ENCODE results near the gene DYNC2H1. TPM values are rescaled to one million over a fixed set of nuclear protein-coding genes. Genes with fewer than 3 reads are reported as not detected.
"Not testable (repeated sequence)": the region's sequence is repeated elsewhere in the genome, so short reads cannot be mapped to it uniquely, and the experiment has no call there.

The DYNC2H1 gene
- total RNA-seq, 1 donor from 2014 or later: 2.0 TPM

GRCh38 chr11:103141986-103142385 is 32.8 kb downstream of the DYNC2H1 start:
- not testable (repeated sequence) for DNase-seq (ENCODE audit: low read depth in 2 of 2)

- DNase-seq (ENCODE audit: low read depth in 2 of 2): peak in 1 of 2 donors; percentile 3
Measured at GRCh38 chr11:103147627-103148026, 38.4 kb downstream of the DYNC2H1 start.

- DNase-seq (ENCODE audit: low read depth in 2 of 2): no peak
Measured at GRCh38 chr11:103157542-103157941, 48.3 kb downstream of the DYNC2H1 start.

GRCh38 chr11:103164093-103164796 is 55.0 kb downstream of the DYNC2H1 start:
- DNase-seq (ENCODE audit: low read depth in 2 of 2): no peak

- DNase-seq (ENCODE audit: low read depth in 2 of 2): no peak
Measured at GRCh38 chr11:103167166-103167565, 57.9 kb downstream of the DYNC2H1 start.

GRCh38 chr11:103170865-103171264 is 61.6 kb downstream of the DYNC2H1 start:
- no peak for DNase-seq (ENCODE audit: low read depth in 2 of 2)

- no peak for DNase-seq (ENCODE audit: low read depth in 2 of 2)
Measured at GRCh38 chr11:103175461-103176129, 66.4 kb downstream of the DYNC2H1 start.

- DNase-seq (ENCODE audit: low read depth in 2 of 2): no peak
Measured at GRCh38 chr11:103183981-103184611, 74.9 kb downstream of the DYNC2H1 start.

- peak; percentile 55 to 58 for DNase-seq (ENCODE audit: low read depth in 2 of 2)
Measured at GRCh38 chr11:103202048-103202651, 92.9 kb downstream of the DYNC2H1 start.

- DNase-seq (ENCODE audit: low read depth in 2 of 2): no peak
Measured at GRCh38 chr11:103210543-103210942, 101.3 kb downstream of the DYNC2H1 start.

GRCh38 chr11:103215812-103216211 is 106.6 kb downstream of the DYNC2H1 start:
- DNase-seq (ENCODE audit: low read depth in 2 of 2): no peak

GRCh38 chr11:103220133-103220532 is 110.9 kb downstream of the DYNC2H1 start:
- DNase-seq (ENCODE audit: low read depth in 2 of 2): no peak

- peak in 1 of 2 donors; percentile 15 for DNase-seq (ENCODE audit: low read depth in 2 of 2)
Measured at GRCh38 chr11:103222806-103223205, 113.6 kb downstream of the DYNC2H1 start.

- no peak for DNase-seq (ENCODE audit: low read depth in 2 of 2)
Measured at GRCh38 chr11:103228807-103229206, 119.6 kb downstream of the DYNC2H1 start.

- no peak for DNase-seq (ENCODE audit: low read depth in 2 of 2)
Measured at GRCh38 chr11:103234974-103235373, 125.7 kb downstream of the DYNC2H1 start.

- no peak for DNase-seq (ENCODE audit: low read depth in 2 of 2)
Measured at GRCh38 chr11:103241574-103241973, 132.3 kb downstream of the DYNC2H1 start.

GRCh38 chr11:103254123-103254522 is 144.9 kb downstream of the DYNC2H1 start:
- no peak for DNase-seq (ENCODE audit: low read depth in 2 of 2)

- peak; percentile 38 to 60 for DNase-seq (ENCODE audit: low read depth in 2 of 2)
Measured at GRCh38 chr11:103257360-103257759, 148.1 kb downstream of the DYNC2H1 start.

GRCh38 chr11:103266167-103266831 is 157.1 kb downstream of the DYNC2H1 start:
- DNase-seq (ENCODE audit: low read depth in 2 of 2): no peak

GRCh38 chr11:103272876-103273275 is 163.7 kb downstream of the DYNC2H1 start:
- DNase-seq (ENCODE audit: low read depth in 2 of 2): no peak

- DNase-seq (ENCODE audit: low read depth in 2 of 2): no peak
Measured at GRCh38 chr11:103274025-103274424, 164.8 kb downstream of the DYNC2H1 start.

- no peak for DNase-seq (ENCODE audit: low read depth in 2 of 2)
Measured at GRCh38 chr11:103279821-103280220, 170.6 kb downstream of the DYNC2H1 start.
